GM21529 (cell line): Measurements from ENCODE around the gene RAB3A.
A peak's percentile ranks its signal among the peaks of the same experiment; 100 is the strongest.

Source experiments
- ATAC-seq: cut with Tn5 transposase; IDR thresholded peaks from one replicate; pipeline ENCODE4 v1.9.1; 2021; ENCODE audit not compliant: unreplicated experiment

The RAB3A gene

DNA sequence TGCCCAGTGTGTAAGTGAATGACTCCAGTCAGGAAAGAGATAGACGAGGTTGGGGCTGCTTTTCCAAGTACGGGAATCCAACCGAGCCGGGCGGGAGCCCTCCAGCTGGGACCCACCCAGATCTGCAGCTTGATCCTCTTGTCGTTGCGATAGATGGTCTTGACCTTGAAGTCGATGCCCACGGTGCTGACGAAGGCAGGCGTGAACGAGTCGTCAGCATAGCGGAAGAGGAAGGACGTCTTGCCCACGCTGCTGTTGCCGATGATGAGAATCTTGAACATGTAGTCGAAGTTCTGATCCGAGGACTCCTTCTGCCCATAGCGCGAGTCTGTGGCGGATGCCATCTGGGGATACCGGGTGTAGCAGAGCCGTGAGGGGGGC, 1.5 kb downstream of the RAB3A start:
- no peak for ATAC-seq

DNA sequence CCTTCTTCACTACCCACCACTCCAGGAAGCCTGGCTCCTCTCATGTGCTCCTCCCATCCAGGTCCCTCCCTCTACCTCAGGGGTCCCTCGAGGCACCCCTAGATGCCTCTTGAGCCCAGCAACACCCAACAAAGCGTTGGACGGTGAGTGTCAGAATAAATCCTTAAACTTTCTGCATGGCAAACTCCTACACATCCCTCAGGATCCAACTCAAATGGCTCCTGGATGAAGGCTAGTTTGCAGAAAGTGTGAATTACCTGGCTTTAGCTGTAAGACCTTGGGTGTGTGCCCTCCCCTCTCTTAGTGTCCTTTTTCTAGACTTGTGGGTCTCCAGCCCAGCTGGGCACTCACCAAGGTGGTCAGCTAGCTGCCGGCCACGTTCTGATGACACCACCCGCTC, 5.5 kb downstream of the RAB3A start:
- ATAC-seq: no peak

DNA sequence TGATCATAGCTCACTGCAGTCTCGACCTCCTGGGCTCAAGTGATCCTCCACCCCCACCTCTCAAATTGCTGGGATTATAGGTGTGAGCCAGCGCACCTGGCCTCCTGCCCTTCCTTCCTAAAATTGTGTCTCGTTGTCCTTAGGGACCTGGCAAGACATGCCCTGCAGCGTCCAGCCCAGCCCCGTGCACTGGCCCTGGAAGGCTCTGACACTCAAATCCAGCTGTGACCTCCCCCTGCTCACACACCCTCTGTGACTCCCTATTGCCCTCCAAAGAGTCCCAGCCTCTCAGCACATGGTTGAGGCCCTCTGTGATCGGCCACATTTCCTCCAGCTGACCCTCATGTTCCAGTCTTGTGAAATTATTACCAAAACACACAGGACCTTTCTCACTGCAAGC, 5.9 kb downstream of the RAB3A start:
- no peak for ATAC-seq

DNA sequence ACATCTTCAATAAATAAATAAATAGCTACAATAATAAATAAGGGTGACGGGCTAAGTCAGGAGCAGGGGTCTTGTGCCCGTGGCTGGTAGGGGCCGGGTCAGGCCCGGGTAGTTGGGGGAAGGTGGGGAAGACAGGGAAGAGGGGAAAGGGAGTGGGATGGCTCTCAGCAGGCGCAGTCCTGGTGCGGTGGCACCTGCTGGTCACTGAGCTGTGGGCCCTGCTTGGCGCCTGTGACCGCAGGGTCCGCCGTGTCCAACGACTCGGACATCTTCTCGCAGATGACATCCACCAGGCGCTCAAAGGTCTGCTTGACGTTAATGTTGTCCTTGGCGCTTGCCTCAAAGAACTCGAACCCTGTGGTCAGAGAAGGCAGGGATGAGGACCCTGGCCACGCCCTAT, 6.5 kb downstream of the RAB3A start:
- ATAC-seq: no peak

DNA sequence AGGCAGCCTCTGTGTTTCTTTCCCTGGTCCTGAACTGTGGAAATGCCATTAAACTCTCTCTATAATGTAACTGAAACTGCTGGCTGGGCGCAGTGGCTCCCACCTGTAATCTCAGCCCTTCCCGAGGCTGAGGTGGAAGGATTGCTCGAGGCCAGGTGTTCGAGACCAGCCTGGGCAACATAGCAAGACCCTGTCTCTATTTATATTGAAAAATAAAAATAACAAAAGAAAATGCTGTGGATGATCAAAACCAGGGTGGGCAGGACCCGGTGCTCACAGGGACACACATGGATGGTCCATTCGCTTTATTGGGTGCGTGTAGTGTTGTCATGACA, 7.4 kb downstream of the RAB3A start:
- ATAC-seq: no peak

DNA sequence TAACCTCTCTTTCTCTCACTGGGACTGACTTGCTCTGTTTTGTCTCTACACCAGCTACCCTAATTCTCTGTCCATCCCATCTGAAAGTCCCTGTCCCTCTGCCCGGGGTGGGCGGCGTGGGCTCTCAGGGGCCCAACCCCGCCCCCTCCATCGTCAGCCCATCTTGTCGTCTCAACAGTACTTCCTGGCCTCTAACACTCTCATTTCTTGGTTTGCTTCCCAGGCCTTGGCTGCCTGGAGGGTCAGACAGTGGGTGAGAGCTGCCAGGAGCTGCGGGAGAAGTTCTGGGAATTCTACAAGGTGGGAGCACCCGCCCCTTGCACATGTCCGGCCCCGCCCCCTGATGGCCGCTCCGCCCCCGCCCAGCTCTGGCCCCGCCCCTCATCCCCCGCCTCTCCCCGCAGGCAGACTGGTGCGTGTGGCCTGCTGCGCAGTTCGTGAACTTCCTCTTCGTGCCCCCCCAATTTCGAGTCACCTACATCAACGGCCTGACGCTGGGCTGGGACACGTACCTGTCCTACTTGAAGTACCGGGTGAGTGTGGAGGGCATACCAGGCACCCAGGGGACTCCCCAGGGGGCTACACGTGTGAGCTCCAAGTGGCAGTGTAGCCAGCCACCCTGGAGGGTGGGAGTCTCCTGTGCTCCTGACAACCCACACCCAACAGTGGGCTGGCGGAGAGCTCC, 9.1 kb downstream of the RAB3A start:
- ATAC-seq: no peak

DNA sequence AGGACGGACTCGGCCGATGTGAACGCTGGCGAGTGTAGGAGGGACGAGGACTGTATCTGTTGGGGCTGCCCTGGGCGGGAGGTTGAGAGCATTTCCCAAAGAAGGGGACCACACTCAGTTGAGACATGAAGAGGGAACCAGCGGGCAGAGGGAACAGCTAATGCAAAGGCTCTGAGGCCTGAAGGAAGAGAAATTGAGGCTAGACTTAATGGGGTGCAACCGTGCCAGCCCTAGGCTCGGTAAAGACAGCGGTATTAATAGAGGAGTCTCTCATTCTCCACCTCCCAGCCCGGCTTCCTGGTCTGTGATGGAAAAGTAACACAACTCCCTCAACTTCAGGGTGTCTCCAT, 9.7 kb downstream of the RAB3A start:
- no peak for ATAC-seq

DNA sequence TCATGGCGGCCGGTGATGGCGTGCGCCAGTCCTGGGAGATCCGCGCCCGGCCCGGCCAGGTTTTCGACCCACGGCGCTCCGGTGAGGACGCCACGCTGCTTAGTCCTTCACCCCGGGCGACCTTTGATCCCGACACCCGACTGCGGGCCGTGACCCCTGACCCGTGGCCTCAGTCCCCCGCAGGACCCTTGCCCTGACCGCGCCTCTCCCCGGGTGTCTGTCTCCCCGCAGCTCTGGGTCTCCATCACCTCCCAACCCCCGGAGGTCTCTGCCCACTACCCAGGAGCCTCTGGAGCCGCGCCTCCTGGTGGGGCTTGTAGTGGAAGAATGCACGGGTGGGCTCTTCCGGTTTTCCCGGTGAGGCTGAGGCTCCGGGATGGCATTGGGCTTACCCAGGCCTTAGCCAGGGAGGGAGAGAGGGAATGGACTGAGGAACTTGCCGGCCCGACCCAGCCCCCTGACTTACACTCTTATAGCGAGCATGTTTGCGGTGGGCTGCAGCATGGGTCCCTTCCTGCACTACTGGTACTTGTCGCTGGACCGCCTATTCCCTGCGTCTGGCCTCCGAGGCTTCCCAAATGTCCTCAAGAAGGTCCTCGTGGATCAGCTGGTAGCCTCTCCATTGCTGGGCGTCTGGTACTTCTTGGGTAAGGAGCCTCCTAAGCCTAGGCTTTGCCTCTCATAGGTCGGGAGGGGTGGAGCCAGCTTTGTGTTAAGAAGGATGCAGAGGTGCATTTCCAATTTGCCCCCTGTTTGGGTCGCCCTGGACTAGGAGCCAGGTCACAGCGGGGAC, 10.3 kb downstream of the RAB3A start:
- ATAC-seq: no peak

DNA sequence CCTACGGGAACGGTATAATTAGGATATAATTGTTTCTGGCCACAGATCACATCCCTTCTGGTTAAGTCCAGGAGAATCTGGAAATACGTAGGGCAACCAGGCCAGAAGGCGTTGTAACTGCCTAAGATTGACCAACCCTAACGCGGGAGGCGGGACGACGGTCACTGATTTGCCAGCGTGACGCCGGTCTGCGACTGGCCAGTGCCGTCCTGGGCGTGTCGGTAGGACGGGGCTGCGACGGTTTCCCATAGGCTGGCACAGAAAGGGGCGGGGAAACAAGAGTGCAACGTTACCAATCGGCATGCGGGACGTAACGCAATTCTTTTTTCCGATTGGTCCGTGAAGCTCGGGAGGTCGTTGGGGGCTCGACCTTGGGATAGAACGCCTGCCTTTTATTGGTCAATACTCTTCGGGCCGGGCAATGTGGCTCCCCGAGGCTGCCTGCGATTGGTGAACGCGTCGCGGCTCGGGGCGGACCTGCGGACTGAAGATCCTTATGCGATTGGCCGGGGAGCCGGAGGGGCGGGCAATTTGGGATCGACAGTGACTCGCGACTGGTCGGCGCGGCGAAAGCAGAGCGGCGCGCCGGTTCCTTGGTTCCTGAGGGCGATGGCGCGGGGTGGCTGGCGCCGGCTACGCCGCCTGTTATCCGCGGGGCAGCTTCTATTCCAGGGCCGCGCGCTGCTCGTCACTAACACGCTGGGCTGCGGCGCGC, 11.0 kb downstream of the RAB3A start, which contains the start of gene MPV17L2:
Gene MPV17L2, plus strand, starts transcription at position 546 of the 715 bp plus-strand sequence. Its CDS starts 64 bp downstream, at position 610.
- peak; percentile 80 for ATAC-seq

DNA sequence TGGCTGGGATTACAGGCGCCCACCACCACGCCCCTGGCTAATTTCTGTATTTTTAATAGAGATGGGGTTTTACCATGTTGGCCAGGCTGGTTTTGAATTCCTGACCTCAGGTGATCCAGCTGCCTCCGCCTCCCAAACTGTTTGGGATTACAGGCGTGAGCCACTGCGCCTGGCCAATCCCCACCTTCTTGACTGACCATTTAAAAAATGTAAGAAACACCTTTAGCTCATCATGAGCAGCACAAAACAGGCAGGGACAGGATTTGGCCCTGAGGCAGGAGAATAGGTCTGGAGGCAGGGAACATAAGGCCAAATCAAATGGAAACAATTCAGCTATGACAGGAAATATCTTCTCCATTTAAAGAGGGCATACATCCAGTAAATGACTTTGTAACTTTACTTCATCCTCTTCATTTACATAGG, 12.2 kb downstream of the RAB3A start:
- no peak for ATAC-seq

DNA sequence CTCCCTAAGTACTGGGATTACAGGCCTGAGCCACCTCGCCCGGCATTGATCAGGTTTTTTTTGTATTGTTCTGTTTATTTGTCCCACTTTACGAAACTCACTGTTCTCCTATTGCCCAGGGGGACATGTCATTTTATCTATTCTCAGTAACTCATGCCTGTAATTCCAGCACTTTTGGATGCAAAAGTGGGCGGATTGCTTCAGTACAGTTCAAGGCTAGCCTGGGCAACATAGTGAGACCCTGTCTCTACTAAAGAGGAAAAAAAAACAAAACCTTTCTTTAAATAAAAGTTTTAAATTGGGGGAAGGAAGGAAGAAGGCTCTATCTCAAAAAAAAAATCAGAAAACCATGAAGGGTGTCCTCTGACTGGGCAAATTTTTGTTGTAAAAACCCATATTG, 13.6 kb downstream of the RAB3A start:
- ATAC-seq: no peak

DNA sequence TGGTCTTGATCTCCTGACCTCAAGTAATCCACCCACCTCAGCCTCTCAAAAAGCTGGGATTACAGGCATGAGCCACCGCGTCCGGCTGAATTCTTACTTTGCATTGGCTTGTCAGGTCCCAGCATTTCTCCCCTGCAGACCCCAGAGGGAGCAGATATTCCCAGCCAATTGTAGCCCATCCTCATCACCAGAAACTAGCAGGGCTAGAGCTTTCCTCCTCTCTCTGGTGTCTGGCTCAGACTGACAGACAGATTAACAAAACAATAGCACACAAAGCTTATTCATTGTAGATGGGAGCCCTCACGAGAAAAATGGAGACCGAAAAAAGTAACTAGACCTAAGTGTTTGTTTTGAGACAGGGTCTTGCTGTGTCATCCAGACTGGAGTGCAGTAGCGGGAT, 18.3 kb downstream of the RAB3A start:
- no peak for ATAC-seq

DNA sequence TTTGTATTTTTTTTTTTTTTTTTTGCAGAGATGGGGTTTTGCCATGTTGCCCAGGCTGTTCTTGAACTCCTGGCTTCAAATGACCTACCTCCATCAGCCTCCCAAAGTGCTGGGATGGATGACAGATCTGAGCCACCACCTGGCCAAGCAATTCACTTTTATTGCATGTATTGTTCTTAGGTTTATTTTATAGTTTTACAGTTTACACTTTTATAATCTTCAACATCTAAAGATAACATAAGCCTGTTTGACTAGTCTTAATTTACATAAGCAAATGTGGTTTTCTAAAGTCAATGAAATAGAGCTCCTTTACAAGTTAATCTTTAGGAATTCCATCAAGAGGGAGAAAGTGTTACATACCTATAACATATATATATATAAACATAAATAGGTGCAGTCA, 20.3 kb downstream of the RAB3A start:
- no peak for ATAC-seq

DNA sequence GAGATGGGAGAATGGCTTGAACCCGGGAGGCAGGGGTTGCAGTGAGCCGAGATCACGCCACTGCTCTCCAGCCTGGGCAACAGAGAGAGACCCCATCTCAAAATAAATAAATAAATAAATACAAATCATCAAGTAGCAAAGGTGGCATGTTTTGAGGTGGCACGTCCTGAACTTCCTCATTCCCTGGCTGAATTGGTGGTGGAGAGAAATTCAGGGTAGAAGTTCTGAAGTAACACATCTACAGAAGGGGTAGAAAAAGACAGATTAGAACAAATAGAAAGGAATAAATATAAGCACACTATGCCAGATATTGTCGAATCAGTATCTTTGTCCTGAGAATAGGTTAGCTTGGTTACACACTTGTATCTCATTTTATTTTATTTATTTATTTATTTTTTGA, 23.9 kb downstream of the RAB3A start:
- no peak for ATAC-seq

DNA sequence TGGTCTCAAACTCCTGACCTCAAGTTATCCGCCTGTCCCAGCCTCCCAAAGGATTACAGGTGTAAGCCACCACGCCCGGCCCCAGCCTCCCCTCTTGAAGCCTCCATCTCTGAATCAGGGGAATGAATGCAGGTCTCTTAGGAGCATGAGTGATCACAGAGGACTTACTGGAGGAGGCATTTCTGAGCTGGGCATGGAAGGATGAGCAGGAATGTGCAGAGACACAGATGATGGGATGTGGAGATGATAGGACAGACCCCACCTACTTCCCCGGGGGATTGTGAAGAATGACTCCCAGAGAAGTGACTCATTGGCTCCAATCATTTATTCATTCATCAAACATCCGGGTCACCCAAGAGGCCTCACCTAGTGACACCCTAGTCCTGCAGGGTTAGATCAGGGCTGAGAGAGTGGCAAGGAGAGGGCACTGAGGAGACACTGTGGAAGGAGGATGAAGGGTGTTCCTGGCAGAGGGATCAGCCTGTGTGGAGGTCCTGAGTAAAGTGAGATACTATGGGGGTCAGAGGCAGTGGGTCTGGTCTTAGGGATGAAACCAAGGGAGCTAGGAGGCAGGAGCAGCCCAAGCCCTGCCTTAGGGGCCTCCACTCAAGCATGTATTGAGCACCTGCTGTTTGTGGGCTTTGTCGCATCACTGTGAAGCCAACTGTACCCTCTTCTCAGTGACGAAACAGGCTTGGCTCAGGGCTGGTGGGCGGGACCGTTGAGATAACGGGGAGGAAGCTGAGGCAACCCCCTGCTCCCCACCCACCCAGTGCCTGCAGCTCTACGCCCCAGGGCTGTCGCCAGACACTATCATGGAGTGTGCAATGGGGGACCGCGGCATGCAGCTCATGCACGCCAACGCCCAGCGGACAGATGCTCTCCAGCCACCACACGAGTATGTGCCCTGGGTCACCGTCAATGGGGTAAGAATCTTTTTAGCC, 27.2 kb downstream of the RAB3A start:
- ATAC-seq: no peak

DNA sequence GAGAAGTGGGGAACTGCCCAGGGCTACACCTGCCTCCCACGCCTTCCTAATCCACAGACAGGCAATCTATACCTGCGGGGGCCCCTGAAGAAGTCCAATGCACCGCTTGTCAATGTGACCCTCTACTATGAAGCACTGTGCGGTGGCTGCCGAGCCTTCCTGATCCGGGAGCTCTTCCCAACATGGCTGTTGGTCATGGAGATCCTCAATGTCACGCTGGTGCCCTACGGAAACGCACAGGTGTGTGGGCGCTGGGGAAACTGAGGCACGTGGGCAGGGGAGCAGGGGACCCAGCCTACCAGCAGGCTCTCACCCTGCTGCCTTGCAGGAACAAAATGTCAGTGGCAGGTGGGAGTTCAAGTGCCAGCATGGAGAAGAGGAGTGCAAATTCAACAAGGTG, 28.9 kb downstream of the RAB3A start:
- ATAC-seq: no peak

DNA sequence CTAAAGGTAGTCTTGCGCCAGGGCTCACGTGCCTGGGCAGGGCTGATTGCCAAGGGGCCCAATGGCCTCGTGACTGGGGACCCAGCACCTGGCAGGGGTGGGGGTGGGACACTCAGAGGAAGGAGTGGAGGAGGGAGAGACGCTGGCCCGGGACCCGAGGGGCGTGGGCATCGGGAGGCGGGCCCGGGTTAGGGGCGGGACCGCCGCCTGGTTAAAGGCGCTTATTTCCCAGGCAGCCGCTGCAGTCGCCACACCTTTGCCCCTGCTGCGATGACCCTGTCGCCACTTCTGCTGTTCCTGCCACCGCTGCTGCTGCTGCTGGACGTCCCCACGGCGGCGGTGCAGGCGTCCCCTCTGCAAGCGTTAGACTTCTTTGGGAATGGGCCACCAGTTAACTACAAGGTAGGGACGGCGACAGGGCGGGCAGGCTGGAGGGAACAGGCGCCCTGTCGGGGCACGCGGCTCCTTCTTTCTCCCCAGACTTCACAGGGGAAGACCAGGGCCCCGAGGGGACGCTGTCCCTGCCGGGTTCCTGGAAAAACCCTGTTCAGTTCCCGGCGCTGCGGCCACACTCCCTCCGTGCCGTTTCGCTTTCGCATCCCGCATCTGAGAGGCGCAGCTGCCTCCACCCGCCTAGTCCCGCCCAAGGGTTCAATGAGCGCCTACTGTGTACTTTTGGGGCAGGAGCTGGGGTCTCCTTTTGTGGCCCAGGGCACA, 30.1 kb downstream of the RAB3A start, which contains the start of gene IFI30:
Gene IFI30, plus strand, starts transcription at position 242 of the 717 bp plus-strand sequence. Its CDS starts 29 bp downstream, at position 271.
- peak; percentile 44 for ATAC-seq

DNA sequence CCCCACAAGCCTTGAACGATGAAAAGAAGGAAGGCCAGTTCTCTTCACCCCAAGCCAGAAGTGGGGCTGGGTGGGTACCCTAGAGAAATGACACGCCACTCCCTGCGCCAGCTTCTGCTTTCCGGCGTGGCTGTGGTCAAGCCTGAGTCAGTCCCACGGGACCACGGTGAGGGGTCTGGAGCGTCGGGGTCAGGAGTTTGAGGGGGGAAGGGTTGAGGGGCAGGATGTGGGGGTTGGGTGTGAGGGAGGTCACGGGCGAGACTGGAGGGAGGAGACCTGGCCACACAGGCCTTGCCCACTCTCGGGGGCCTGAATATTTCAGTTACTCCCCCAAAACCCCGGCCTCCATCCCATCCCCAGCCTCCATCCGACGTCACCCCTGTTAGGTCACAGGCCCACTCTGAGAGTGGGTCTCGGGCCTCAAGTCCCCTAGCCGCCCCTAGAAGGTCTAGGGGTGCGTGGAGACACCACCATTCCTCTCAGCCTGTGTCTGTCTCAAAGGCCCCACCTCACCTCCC, 30.7 kb downstream of the RAB3A start:
- ATAC-seq: peak; percentile 2

DNA sequence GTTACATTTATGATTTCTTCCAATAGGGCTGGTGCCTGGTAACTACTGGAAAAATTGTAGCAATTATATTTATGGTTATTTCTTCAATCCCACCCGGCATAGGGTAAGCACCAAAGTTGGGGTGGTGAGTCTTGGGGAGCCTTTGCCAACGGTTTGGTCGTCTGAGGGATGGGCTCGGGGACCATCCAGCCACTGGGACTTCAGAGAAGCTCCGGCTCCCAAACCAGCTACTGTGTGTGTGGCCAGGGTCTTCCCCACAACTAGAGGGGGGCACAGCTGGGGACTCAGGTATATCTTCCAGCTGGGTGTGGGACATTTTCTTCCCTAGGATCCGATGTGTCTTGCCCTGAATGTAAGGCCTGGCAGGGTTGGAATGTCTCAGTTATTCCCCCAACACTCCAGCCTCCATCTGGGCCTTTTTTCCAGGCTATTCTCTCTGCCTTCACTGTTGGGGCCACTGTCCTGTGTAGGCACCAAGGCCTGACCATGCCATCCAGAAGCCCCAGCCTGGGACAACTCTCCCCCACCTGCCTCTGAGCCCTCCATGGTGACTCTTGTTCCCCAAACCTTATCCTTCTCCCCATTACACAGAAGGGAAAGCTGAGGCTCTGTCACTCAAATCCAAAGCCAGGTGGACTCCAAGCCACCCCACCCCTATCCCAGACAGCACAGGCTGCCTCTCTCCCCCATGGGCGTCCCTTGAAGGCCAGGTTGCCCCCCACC, 31.4 kb downstream of the RAB3A start:
- no peak for ATAC-seq
